Dermis blood vessel endothelial cell (primary cell): ENCODE results near the gene CACNB2. TPM values are rescaled to one million over a fixed set of nuclear protein-coding genes. Genes with fewer than 3 reads are reported as not detected.
"Not testable (repeated sequence)": the region's sequence is repeated elsewhere in the genome, so short reads cannot be mapped to it uniquely, and the experiment has no call there.

Experiments
- DNase-seq: peaks from one replicate; pipeline ENCODE4 v3.0.0; 2010
- total RNA-seq: library from RNA; depleted of rRNA; stranded (reverse); fragments of >200 nt; gene quantifications from 2 replicates; pipeline ENCODE4 v1.2.3, GENCODE V29; 2014

Gene CACNB2
- total RNA-seq, 1 donor from 2014 or later: not detected

- DNase-seq: no peak
Observed at GRCh38 chr10:18523025-18523424, 382.8 kb downstream of the CACNB2 start.

DNA sequence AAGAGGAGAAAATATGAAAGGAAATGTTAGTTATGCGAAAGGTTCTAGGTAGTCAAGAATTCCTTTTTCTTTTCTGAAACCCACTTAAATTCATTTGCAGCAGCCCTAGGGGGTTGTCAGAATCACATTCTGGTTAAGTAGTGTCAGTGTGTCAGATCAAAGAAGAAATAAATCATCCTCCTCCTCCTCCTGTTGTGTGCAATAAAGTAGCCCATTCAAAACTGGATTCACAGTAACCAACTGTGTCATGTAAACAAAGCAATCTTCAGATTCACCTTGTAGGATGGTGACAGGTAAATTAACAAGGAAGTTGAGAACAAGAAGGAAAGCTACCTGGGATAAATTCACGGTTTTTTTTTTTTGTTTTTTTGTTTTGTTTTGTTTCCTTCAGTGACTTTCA is 383.6 kb downstream of the CACNB2 start:
- no peak for DNase-seq

- DNase-seq: no peak
Observed at GRCh38 chr10:18527687-18528086, 387.5 kb downstream of the CACNB2 start.

- DNase-seq: no peak
Observed at GRCh38 chr10:18528292-18528691, 388.1 kb downstream of the CACNB2 start.

DNA sequence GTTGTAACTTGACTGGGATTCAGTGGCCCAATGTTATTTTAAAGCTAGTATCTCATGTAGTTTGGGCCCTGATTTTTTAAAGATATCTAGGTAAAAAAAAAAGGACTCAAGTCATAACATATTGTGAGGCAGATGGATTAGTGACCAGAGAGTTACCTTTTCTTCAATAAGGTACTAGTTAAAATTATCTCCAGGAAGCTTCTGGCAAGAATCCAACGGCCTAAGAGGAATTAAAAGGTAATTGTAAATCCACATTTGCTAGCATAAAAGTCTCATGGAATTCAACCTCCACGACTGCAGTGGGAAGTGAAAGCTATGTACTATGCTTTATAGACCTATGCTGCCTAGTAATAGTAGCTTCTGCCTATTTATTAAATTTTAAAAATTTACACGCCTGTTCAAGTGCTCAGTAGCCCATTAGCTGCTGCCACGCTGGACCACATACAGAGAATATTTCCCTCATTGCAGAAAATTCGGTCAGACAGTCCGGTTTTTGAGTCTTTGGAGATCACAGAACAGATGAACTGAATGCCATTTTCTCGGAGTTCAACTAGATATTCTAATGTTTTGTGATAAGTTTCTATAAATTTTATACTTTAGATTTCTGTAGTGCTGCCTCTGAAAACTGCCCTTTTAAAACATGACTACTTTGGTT is 392.8 kb downstream of the CACNB2 start:
- DNase-seq: no peak

DNA sequence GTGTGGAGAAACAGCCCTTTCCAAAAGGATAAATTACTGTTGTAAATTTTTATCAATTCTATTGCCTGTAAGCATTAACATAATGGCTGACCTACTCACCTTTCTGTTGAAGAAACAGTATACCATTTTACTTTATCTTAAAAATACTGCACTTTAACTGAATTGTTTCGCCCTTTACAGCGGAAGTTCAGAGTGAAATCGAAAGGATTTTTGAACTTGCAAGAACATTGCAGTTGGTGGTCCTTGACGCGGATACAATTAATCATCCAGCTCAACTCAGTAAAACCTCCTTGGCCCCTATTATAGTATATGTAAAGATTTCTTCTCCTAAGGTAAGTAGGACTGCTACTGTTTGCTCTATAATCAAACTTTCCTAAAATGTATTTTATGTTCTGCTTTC is 393.7 kb downstream of the CACNB2 start:
- no peak for DNase-seq

- DNase-seq: no peak
Observed at GRCh38 chr10:18539335-18539734, 399.1 kb downstream of the CACNB2 start.

- no peak for DNase-seq
Observed at GRCh38 chr10:18540195-18540594, 400.0 kb downstream of the CACNB2 start.

DNA sequence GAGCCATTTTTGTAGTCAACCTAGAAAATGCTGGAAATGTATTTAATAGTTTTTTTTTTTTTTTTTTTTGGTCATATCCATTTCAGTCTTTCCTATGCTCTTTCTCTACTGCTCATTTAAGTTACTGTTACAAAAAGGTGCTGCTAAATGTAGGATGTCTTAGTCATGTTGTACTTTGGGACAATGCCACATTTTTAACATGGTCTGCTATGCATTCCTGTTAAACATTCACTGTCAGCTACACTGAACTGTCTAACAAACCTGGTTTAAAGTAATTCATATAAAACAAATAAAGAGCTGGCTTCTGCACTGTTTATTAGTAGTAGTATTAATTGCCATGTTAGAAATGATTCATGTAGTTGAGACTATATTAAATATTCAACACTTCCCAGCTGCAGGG is 402.6 kb downstream of the CACNB2 start:
- DNase-seq: no peak

GRCh38 chr10:18545621-18546305 is 405.5 kb downstream of the CACNB2 start:
- DNase-seq: no peak

DNA sequence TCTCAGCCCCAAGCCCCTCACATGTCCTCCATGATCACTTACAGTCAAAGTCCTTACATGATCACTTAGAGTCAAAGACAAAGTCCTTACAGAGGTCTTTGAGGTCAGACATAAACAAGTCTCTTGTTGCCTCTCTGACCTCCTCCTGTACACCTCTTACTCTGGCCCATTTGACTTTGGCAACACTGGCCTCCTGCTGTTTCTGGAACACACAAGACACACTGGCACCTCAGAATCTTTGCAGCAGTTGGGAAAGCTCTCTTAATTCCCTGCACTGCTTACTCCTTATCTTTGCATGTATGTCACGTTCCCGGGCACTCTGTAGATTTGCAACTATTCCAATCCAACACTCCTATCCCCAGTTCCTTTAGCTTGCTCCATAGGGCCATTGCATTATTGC is 408.9 kb downstream of the CACNB2 start:
- no peak for DNase-seq

DNA sequence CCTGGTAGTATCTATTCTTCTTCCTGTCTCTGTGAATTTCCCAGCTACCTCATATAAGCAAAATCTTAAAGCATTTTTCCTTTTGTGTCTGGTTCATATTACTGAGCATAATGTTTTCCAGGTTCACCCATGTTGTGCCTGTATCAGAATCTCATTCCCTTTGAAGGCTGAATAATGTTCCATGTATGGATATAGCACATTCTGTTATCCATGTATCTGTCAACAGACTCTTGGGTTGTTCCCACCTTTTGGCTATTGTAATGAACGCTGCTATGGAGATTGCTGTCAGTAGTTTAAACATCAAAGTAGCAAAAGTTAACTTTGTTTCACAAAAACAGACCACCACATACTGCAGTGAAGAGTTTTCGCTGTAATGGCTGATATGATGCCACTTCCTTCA is 411.2 kb downstream of the CACNB2 start:
- no peak for DNase-seq

- no peak for DNase-seq
Observed at GRCh38 chr10:18554479-18554878, 414.3 kb downstream of the CACNB2 start.

- DNase-seq: no peak
Observed at GRCh38 chr10:18556522-18557147, 416.4 kb downstream of the CACNB2 start.

DNA sequence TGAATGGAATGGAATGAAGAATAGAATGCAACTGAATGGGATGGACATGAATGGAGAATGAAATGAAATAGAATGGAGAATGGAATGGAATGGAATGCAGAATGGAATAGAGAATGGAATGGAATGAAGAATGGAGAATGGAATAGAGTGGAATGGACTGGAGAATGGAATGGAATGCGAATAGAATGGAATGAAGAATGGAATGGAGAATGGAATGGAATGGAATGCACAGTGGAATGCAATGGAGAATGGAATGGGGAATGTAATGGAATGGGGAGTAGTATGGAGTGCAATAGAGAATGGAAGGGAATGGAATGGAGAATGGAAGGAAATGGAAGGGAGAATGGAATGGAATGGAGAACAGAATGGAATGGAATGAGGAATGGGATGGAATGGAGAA is 417.7 kb downstream of the CACNB2 start:
- no peak for DNase-seq

DNA sequence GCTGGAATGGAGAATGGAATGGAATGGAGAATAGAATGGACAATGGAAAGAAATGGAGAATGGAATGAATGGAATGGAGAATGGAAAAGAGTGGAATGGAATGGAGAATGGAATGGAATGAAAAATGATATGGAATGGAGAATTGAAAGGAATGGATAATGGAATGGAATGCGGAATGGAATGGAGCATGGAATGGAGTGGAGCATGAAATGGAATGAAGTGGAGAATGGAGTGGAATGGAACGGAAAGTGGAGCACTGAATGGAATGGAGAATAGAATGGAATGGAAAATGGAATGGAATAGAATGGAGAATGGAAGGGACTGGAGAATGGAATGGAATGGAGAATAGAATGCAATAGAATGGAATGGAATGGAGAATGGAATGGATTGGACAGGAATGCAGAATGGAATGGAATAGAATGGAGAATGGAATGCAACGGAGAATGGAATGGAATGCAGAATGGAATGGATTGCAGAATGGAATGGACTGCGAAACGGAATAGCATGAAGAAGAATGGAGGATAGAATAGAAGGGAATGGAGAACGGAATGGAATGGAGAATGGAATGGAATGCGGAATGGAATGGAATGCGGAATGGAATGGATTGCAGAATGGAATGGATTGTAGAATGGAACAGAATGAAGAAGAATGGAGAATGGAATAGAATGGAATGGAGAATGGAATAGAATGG is 421.8 kb downstream of the CACNB2 start:
- no peak for DNase-seq

GRCh38 chr10:18563003-18563726 is 422.9 kb downstream of the CACNB2 start:
- DNase-seq: no peak

DNA sequence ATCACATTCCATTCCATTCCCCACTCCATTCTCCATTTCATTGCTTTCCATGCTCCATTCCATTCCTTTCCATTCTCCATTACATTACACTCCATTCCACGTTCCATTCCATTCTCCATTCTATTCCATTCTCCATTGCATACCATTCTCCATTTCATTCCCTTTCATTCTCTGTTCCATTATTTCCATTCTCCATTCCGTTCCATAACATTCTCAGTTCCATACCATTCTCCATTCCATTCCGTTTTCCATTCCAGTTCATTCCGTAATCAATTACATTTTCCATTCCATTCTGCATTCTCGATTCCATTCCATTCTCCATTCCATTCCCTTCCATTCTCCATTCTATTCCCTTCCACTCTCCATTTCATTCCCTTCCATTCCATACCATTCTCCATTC is 424.8 kb downstream of the CACNB2 start:
- no peak for DNase-seq

- DNase-seq: no peak
Observed at GRCh38 chr10:18566177-18566576, 426.0 kb downstream of the CACNB2 start.

- DNase-seq: no peak
Observed at GRCh38 chr10:18567343-18567856, 427.2 kb downstream of the CACNB2 start.

DNA sequence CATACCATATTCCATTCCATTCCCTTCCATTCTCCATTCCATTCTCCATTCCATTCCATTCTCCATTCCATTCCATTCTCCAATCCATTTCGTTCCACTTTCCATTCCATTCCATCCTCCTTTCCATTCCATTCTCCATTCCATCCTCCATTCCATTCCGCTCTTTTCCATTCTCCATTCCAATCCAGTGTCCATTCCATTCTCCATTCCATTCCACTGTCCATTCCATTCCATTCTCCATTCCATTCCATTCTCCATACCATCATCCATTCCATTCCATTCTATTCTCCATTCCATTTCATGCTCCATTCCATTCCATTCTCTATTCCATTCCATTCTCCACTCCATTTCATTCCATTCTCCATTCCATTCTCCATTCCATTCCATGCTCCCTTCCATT is 430.2 kb downstream of the CACNB2 start:
- DNase-seq: not testable (repeated sequence)

GRCh38 chr10:18571076-18571475 is 430.9 kb downstream of the CACNB2 start:
- no peak for DNase-seq

GRCh38 chr10:18571780-18572179 is 431.6 kb downstream of the CACNB2 start:
- no peak for DNase-seq
